SU-DHL-6 (cell line): Measurements from ENCODE around the gene TSSK3.

Experiments
- H2AFZ ChIP-seq: fragments of 200-600 bp; sonication (generic); 2 replicates; pipeline ENCODE4 v1.6.1; 2014; ENCODE audit warnings: low read depth, mild to moderate bottlenecking, moderate library complexity, mixed read lengths, antibody characterized with exemption, low read length; ENCODE audit not compliant: severe bottlenecking
- H3F3A ChIP-seq: fragments of 200-600 bp; shearing (Covaris generic); 2 replicates; pipeline ENCODE4 v1.6.0; 2016; ENCODE audit warnings: antibody characterized with exemption, mild to moderate bottlenecking; ENCODE audit not compliant: insufficient read depth
- H3K27ac ChIP-seq: fragments of 200-600 bp; sonication (generic); 2 replicates; pipeline ENCODE4 v1.5.1; 2016; ENCODE audit warnings: low read depth, mild to moderate bottlenecking, low read length, moderate library complexity, mixed read lengths
- H3K27me3 ChIP-seq: fragments of 200-600 bp; sonication (generic), shearing (Covaris generic); 2 replicates; pipeline ENCODE4 v1.6.0; 2014; ENCODE audit warnings: mild to moderate bottlenecking, low read length
- H3K36me3 ChIP-seq: fragments of 200-600 bp; sonication (generic); 2 replicates; pipeline ENCODE4 v1.6.1; 2014; ENCODE audit warnings: mild to moderate bottlenecking, low read length, mixed read lengths
- H3K4me2 ChIP-seq: fragments of 300-600, 200-600 bp; shearing (Covaris generic), sonication (generic); 2 replicates; pipeline ENCODE4 v1.6.0; 2014; ENCODE audit warnings: low read length, low read depth, mild to moderate bottlenecking; ENCODE audit not compliant: poor library complexity, severe bottlenecking
- H3K4me3 ChIP-seq: fragments of 200-600 bp; sonication (generic); 2 replicates; pipeline ENCODE4 v1.5.1; 2014; ENCODE audit warnings: antibody characterized with exemption, low read length, mild to moderate bottlenecking, mixed read lengths; ENCODE audit not compliant: insufficient read depth, poor library complexity, severe bottlenecking
- H3K79me2 ChIP-seq: fragments of 200-600 bp; sonication (generic); 2 replicates; pipeline ENCODE4 v1.6.1; 2014; ENCODE audit warnings: mild to moderate bottlenecking, low read length, moderate library complexity; ENCODE audit not compliant: insufficient read depth
- H3K9ac ChIP-seq: fragments of 200-600 bp; sonication (generic); 2 replicates; pipeline ENCODE4 v1.7.0; 2014; ENCODE audit warnings: mild to moderate bottlenecking, low read length
- H3K9me2 ChIP-seq: fragments of 200-600 bp; sonication (generic); replicated peaks from 2 replicates; pipeline ENCODE4 v1.6.1; 2014; ENCODE audit warnings: low read length; ENCODE audit not compliant: insufficient read depth
- H3K9me3 ChIP-seq: fragments of 200-600 bp; sonication (generic); 2 replicates; pipeline ENCODE4 v1.6.1; 2014; ENCODE audit warnings: low read length, mixed read lengths; ENCODE audit not compliant: insufficient read depth
- H4K20me1 ChIP-seq: fragments of 200-600 bp; sonication (generic); 2 replicates; pipeline ENCODE4 v1.6.1; 2014; ENCODE audit warnings: low read depth, mild to moderate bottlenecking, antibody characterized with exemption, low read length, moderate library complexity, mixed read lengths
- CTCF ChIP-seq: fragments of 200-600 bp; sonication (generic); IDR thresholded peaks from one replicate; pipeline ENCODE4 v1.5.1; 2017; ENCODE audit warnings: antibody characterized with exemption, mild to moderate bottlenecking, low read length, moderate library complexity; ENCODE audit not compliant: insufficient read depth, poor library complexity, severe bottlenecking
- EZH2phosphoT487 ChIP-seq: fragments of 200-600 bp; sonication (generic), shearing (Covaris generic); conservative IDR thresholded peaks from 2 replicates; pipeline ENCODE4 v1.6.1; 2018; ENCODE audit warnings: mild to moderate bottlenecking, antibody characterized with exemption, low read length, moderate library complexity, mixed read lengths

TSSK3 gene

GRCh38 chr1:32386676-32387392 is 24.5 kb downstream of the TSSK3 start:
- no peaks in the 10 kb centered on the region; the same call in 1 of the 2 replicates for H3F3A ChIP-seq
- no peak for TF ChIP-seq CTCF
- TF ChIP-seq EZH2phosphoT487: no peak
- H3K79me2 ChIP-seq: no peaks in the 10 kb centered on the region
- H3K9me2 ChIP-seq: no peaks in the 10 kb centered on the region
- H2AFZ ChIP-seq: no peak overlapping the region
- H3K9me3 ChIP-seq: no peaks in the 10 kb centered on the region
- H4K20me1 ChIP-seq: no peaks in the 10 kb centered on the region
- H3K27ac ChIP-seq: no peak overlapping the region
- H3K4me3 ChIP-seq: no peak overlapping the region
- no peaks in the 10 kb centered on the region for H3K36me3 ChIP-seq
- no peak overlapping the region for H3K9ac ChIP-seq
- no peaks in the 10 kb centered on the region for H3K27me3 ChIP-seq
- H3K4me2 ChIP-seq: no peak overlapping the region

- TF ChIP-seq EZH2phosphoT487 (no peak), CTCF (no peak)
- Histone ChIP-seq H3K27ac (no peak overlapping the region), H3F3A (no peaks in the 10 kb centered on the region), H2AFZ (no peak overlapping the region), H3K4me3 (no peak overlapping the region), H3K9me2 (no peaks in the 10 kb centered on the region), H3K79me2 (no peaks in the 10 kb centered on the region), H3K36me3 (no peaks in the 10 kb centered on the region), H3K9me3 (no peaks in the 10 kb centered on the region), H3K4me2 (no peak overlapping the region), H4K20me1 (no peaks in the 10 kb centered on the region), H3K27me3 (no peaks in the 10 kb centered on the region), H3K9ac (no peak overlapping the region)
Observed at GRCh38 chr1:32388641-32389040, 26.3 kb downstream of the TSSK3 start.

GRCh38 chr1:32390904-32391870 is 28.8 kb downstream of the TSSK3 start:
- TF ChIP-seq EZH2phosphoT487 (no peak), CTCF (no peak)
- no peaks in the 10 kb centered on the region for H3K9me2 ChIP-seq
- no peaks in the 10 kb centered on the region for H3K9me3 ChIP-seq
- H3K4me3 ChIP-seq: no peak overlapping the region
- H3K9ac ChIP-seq: no peak overlapping the region
- no peak overlapping the region for H2AFZ ChIP-seq
- no peaks in the 10 kb centered on the region for H3K27me3 ChIP-seq
- no peaks in the 10 kb centered on the region for H3K79me2 ChIP-seq
- no peaks in the 10 kb centered on the region for H3F3A ChIP-seq
- no peak overlapping the region for H3K27ac ChIP-seq
- H4K20me1 ChIP-seq: no peaks in the 10 kb centered on the region
- H3K4me2 ChIP-seq: no peak overlapping the region
- H3K36me3 ChIP-seq: no peaks in the 10 kb centered on the region
